Activated T-helper 2 cell treated with anti-CD3 and anti-CD28 coated beads, Interferon-gamma antibody, Interleukin-2, Interleukin-4, amounts not matched to agents 10 μg/mL and 5 μg/mL and 100 μg/mL, durations not matched to agents 14 hours and 24 hours and 36 hours (primary cell): ENCODE results near the gene TRAF3. TPM values are rescaled to one million over a fixed set of nuclear protein-coding genes. Genes with fewer than 3 reads are reported as not detected.
"Not testable (repeated sequence)": the region's sequence is repeated elsewhere in the genome, so short reads cannot be mapped to it uniquely, and the experiment has no call there.

Source experiments
- DNase-seq: peaks from one replicate; pipeline ENCODE4 v3.0.0; 2021; ENCODE audit warnings: low spot score
- H3K27ac Mint-ChIP-seq: one replicate; pipeline ENCODE4 v1.8.0; 2021; ENCODE audit warnings: mixed read lengths
- H3K27me3 Mint-ChIP-seq: one replicate; pipeline ENCODE4 v1.8.0; 2021; ENCODE audit warnings: low read depth, mixed read lengths
- H3K36me3 Mint-ChIP-seq: one replicate; pipeline ENCODE4 v1.8.0; 2021; ENCODE audit warnings: low read depth, mixed read lengths
- H3K4me1 Mint-ChIP-seq: one replicate; pipeline ENCODE4 v1.8.0; 2021; ENCODE audit warnings: low read depth, mixed read lengths
- H3K4me3 Mint-ChIP-seq: one replicate; pipeline ENCODE4 v1.8.0; 2021; ENCODE audit warnings: low read depth, mild to moderate bottlenecking, moderate library complexity, mixed read lengths
- H3K9me3 Mint-ChIP-seq: one replicate; pipeline ENCODE4 v1.8.0; 2021; ENCODE audit warnings: mixed read lengths
- intact Hi-C: fragments of 100-400 bp; cut with micrococcal nuclease; formaldehyde crosslinking; loops from one replicate; pipeline ENCODE4 v1.15.1; 2023
- total RNA-seq: library from RNA; stranded (reverse); gene quantifications from 2 replicates; pipeline ENCODE4 v1.2.3, GENCODE V29; 2022

The TRAF3 gene
- total RNA-seq, 1 donor from 2014 or later, result 67.8 TPM

- no peaks in the 10 kb centered on the region for H3K36me3 Mint-ChIP-seq
- DNase-seq, result no peak
- intact Hi-C loops, result no loop called here
- no peaks in the 10 kb centered on the region for H3K4me1 Mint-ChIP-seq
- H3K9me3 Mint-ChIP-seq, result no peaks in the 10 kb centered on the region
- no peak overlapping the region for H3K27ac Mint-ChIP-seq
- H3K27me3 Mint-ChIP-seq, result no peaks in the 10 kb centered on the region
- no peak overlapping the region for H3K4me3 Mint-ChIP-seq
These were observed 17.6 kb upstream of the TRAF3 start for GRCh38 chr14:102759456-102760187.

GRCh38 chr14:102760496-102761193, 16.6 kb upstream of the TRAF3 start:
- Mint-ChIP-seq H3K4me3 (no peak overlapping the region), H3K4me1 (no peaks in the 10 kb centered on the region), H3K27me3 (no peaks in the 10 kb centered on the region), H3K27ac (no peak overlapping the region), H3K9me3 (no peaks in the 10 kb centered on the region), H3K36me3 (no peaks in the 10 kb centered on the region)
- intact Hi-C loops, result no loop called here
- no peak for DNase-seq

- H3K4me1 Mint-ChIP-seq, result no peaks in the 10 kb centered on the region
These were observed 16.0 kb upstream of the TRAF3 start for GRCh38 chr14:102761206-102761605.

GRCh38 chr14:102764220-102764671, 13.0 kb upstream of the TRAF3 start:
- Mint-ChIP-seq H3K27me3 (no peaks in the 10 kb centered on the region), H3K36me3 (no peaks in the 10 kb centered on the region), H3K9me3 (no peaks in the 10 kb centered on the region), H3K4me1 (peaks cover 7% of the 10 kb centered on the region), H3K4me3 (no peak overlapping the region), H3K27ac (no peak overlapping the region)
- intact Hi-C loops, result no loop called here
- DNase-seq, result no peak

More at GRCh38 chr14:102761206-102761605, 16.0 kb upstream of the TRAF3 start:
- DNase-seq, result no peak
- Mint-ChIP-seq H3K27ac (no peak overlapping the region), H3K4me3 (no peak overlapping the region), H3K27me3 (no peaks in the 10 kb centered on the region), H3K9me3 (no peaks in the 10 kb centered on the region), H3K36me3 (no peaks in the 10 kb centered on the region)
- intact Hi-C loops, result no loop called here

- H3K27me3 Mint-ChIP-seq, DNase-seq, H3K4me3 Mint-ChIP-seq, H3K27ac Mint-ChIP-seq, H3K36me3 Mint-ChIP-seq, H3K9me3 Mint-ChIP-seq, intact Hi-C loops, H3K4me1 Mint-ChIP-seq: not testable (repeated sequence)
These were observed 11.5 kb upstream of the TRAF3 start for GRCh38 chr14:102765770-102766169.

GRCh38 chr14:102768223-102769048, 8.8 kb upstream of the TRAF3 start:
- no peak for DNase-seq
- no peak overlapping the region for H3K4me3 Mint-ChIP-seq
- no peak overlapping the region for H3K27ac Mint-ChIP-seq
- H3K36me3 Mint-ChIP-seq, result no peaks in the 10 kb centered on the region
- no peaks in the 10 kb centered on the region for H3K27me3 Mint-ChIP-seq
- intact Hi-C loops, result no loop called here
- H3K9me3 Mint-ChIP-seq, result no peaks in the 10 kb centered on the region
- peaks cover 10% of the 10 kb centered on the region for H3K4me1 Mint-ChIP-seq

- DNase-seq, result no peak
- no peak overlapping the region for H3K27ac Mint-ChIP-seq
- H3K4me1 Mint-ChIP-seq, result peaks cover 10% of the 10 kb centered on the region
- H3K9me3 Mint-ChIP-seq, result no peaks in the 10 kb centered on the region
- H3K36me3 Mint-ChIP-seq, result no peaks in the 10 kb centered on the region
- H3K4me3 Mint-ChIP-seq, result no peak overlapping the region
- intact Hi-C loops, result no loop called here
- H3K27me3 Mint-ChIP-seq, result no peaks in the 10 kb centered on the region
These were observed 8.3 kb upstream of the TRAF3 start for GRCh38 chr14:102769049-102769327.

- no peak overlapping the region for H3K27ac Mint-ChIP-seq
- DNase-seq, result no peak
- H3K27me3 Mint-ChIP-seq, result no peaks in the 10 kb centered on the region
- no peaks in the 10 kb centered on the region for H3K9me3 Mint-ChIP-seq
- H3K4me3 Mint-ChIP-seq, result no peak overlapping the region
- peaks cover 19% of the 10 kb centered on the region for H3K4me1 Mint-ChIP-seq
- H3K36me3 Mint-ChIP-seq, result no peaks in the 10 kb centered on the region
- intact Hi-C loops, result loop anchor here (10.0 kb wide), 1 partner anchor 114 kb away; no protein-coding TSS in a partner anchor
These were observed 6.8 kb upstream of the TRAF3 start for GRCh38 chr14:102770147-102771123.

- no peak for DNase-seq
- intact Hi-C loops, result loop anchor here (10.0 kb wide), 1 partner anchor 114 kb away; no protein-coding TSS in a partner anchor
- no peak overlapping the region for H3K27ac Mint-ChIP-seq
These were observed 6.1 kb upstream of the TRAF3 start for GRCh38 chr14:102771144-102771543.

GRCh38 chr14:102772781-102773570, 4.3 kb upstream of the TRAF3 start:
- Mint-ChIP-seq H3K27ac (no peak overlapping the region), H3K36me3 (no peaks in the 10 kb centered on the region), H3K9me3 (no peaks in the 10 kb centered on the region), H3K4me3 (no peak overlapping the region), H3K27me3 (no peaks in the 10 kb centered on the region), H3K4me1 (peaks cover 29% of the 10 kb centered on the region)
- no peak for DNase-seq
- intact Hi-C loops, result loop anchor here (10.0 kb wide), 1 partner anchor 112 kb away; no protein-coding TSS in a partner anchor

More at GRCh38 chr14:102771144-102771543, 6.1 kb upstream of the TRAF3 start:
- H3K36me3 Mint-ChIP-seq, result no peaks in the 10 kb centered on the region
- no peak overlapping the region for H3K4me3 Mint-ChIP-seq
- H3K9me3 Mint-ChIP-seq, result no peaks in the 10 kb centered on the region
- no peaks in the 10 kb centered on the region for H3K27me3 Mint-ChIP-seq
- H3K4me1 Mint-ChIP-seq, result peaks cover 25% of the 10 kb centered on the region

GRCh38 chr14:102774391-102775153, 2.7 kb upstream of the TRAF3 start:
- H3K4me3 Mint-ChIP-seq, result no peak overlapping the region
- H3K27ac Mint-ChIP-seq, result peak overlapping the region; percentile 84
- H3K36me3 Mint-ChIP-seq, result peaks cover 14% of the 10 kb centered on the region
- H3K9me3 Mint-ChIP-seq, result no peaks in the 10 kb centered on the region
- DNase-seq, result peak; percentile 52
- peaks cover 30% of the 10 kb centered on the region for H3K4me1 Mint-ChIP-seq
- H3K27me3 Mint-ChIP-seq, result no peaks in the 10 kb centered on the region
- intact Hi-C loops, result loop anchor here (1.0 to 10.0 kb wide), 4 partner anchors 80 to 182 kb away; partner anchors contain the start of gene RCOR1
